WERI-Rb-1 (cell line): ENCODE data around the gene LIN37.
A peak's percentile ranks its signal among the peaks of the same experiment; 100 is the strongest.

Experiments
- DNase-seq: peaks from one replicate; pipeline ENCODE4 v3.0.0-alpha.2; 2020
- H3K27ac ChIP-seq: fragments of 250-450 bp; sonication (Bioruptor Pico); 2 replicates; pipeline ENCODE4 v1.5.1; 2020; ENCODE audit warnings: mild to moderate bottlenecking, moderate library complexity
- H3K27me3 ChIP-seq: fragments of 250-450 bp; sonication (Bioruptor Pico); 2 replicates; pipeline ENCODE4 v1.5.1; 2021; ENCODE audit warnings: mild to moderate bottlenecking, low read depth, moderate library complexity; ENCODE audit not compliant: insufficient read depth, severe bottlenecking
- H3K36me3 ChIP-seq: fragments of 250-450 bp; sonication (Bioruptor Pico); 2 replicates; pipeline ENCODE4 v1.5.1; 2020; ENCODE audit warnings: mild to moderate bottlenecking, moderate library complexity
- H3K4me3 ChIP-seq: 2 replicates; pipeline ENCODE4 v1.5.1; 2011; ENCODE audit warnings: low read depth, mild to moderate bottlenecking, control low read depth, low read length
- H3K9me3 ChIP-seq: fragments of 250-450 bp; sonication (Bioruptor Pico); 2 replicates; pipeline ENCODE4 v1.5.1; 2021; ENCODE audit warnings: mild to moderate bottlenecking, moderate library complexity; ENCODE audit not compliant: severe bottlenecking
- CTCF ChIP-seq: IDR thresholded peaks from 2 replicates; pipeline ENCODE4 v1.5.1; 2011; ENCODE audit warnings: low read depth, mild to moderate bottlenecking, control low read depth, inconsistent platforms, low read length

Gene LIN37

GRCh38 chr19:35715355-35715809 is 33.0 kb upstream of the LIN37 start:
- peaks cover 10% of the 10 kb centered on the region for H3K36me3 ChIP-seq
- peak overlapping the region; percentile 63 for H3K4me3 ChIP-seq
- H3K27me3 ChIP-seq: no peaks in the 10 kb centered on the region
- no peak for DNase-seq
- TF ChIP-seq CTCF: no peak
- H3K9me3 ChIP-seq: no peaks in the 10 kb centered on the region
- H3K27ac ChIP-seq: peak overlapping the region; percentile 93

GRCh38 chr19:35715981-35716800 is 32.2 kb upstream of the LIN37 start:
- H3K36me3 ChIP-seq: peaks cover 12% of the 10 kb centered on the region
- H3K27ac ChIP-seq: peak overlapping the region; percentile 93
- H3K4me3 ChIP-seq: peak overlapping the region; percentile 63
- no peaks in the 10 kb centered on the region for H3K9me3 ChIP-seq
- H3K27me3 ChIP-seq: no peaks in the 10 kb centered on the region
- TF ChIP-seq CTCF: 0 out of 2 replicates have a peak, but pooled peaks have one; percentile 0
- DNase-seq: no peak

- Histone ChIP-seq H3K27me3 (no peaks in the 10 kb centered on the region), H3K4me3 (peak overlapping the region; percentile 63), H3K27ac (peak overlapping the region; percentile 93), H3K36me3 (peaks cover 20% of the 10 kb centered on the region), H3K9me3 (no peaks in the 10 kb centered on the region)
- peak; percentile 81 for TF ChIP-seq CTCF
- peak; percentile 92 for DNase-seq
Observed at GRCh38 chr19:35716801-35717664, 31.3 kb upstream of the LIN37 start.

GRCh38 chr19:35717665-35718344 is 30.6 kb upstream of the LIN37 start, which contains the start of gene KMT2B:
Gene KMT2B, plus strand, starts transcription at chr19:35718003. Its CDS starts 16 bp downstream, at chr19:35718019.
- Histone ChIP-seq H3K36me3 (peaks cover 28% of the 10 kb centered on the region), H3K27me3 (no peaks in the 10 kb centered on the region), H3K27ac (peak within 1 kb of the TSS; percentile 93), H3K4me3 (peak within 1 kb of the TSS; percentile 89), H3K9me3 (no peaks in the 10 kb centered on the region)
- TF ChIP-seq CTCF: no peak
- DNase-seq: peak; percentile 97

GRCh38 chr19:35718345-35719041 is 29.9 kb upstream of the LIN37 start:
- Histone ChIP-seq H3K27ac (peak overlapping the region; percentile 67), H3K9me3 (no peaks in the 10 kb centered on the region), H3K4me3 (peak overlapping the region; percentile 89), H3K27me3 (no peaks in the 10 kb centered on the region), H3K36me3 (peaks cover 35% of the 10 kb centered on the region)
- no peak for DNase-seq
- TF ChIP-seq CTCF: no peak
